DND-41 (cell line): ENCODE results near the gene PPP1R3E.
"Not testable (repeated sequence)": the region's sequence is repeated elsewhere in the genome, so short reads cannot be mapped to it uniquely, and the experiment has no call there.

Source experiments
- ATAC-seq: fragments of 200-7000 bp; cut with Tn5 transposase; 3 replicates; pipeline ENCODE4 v1.9.1; 2021; ENCODE audit warnings: low read depth; ENCODE audit not compliant: insufficient read depth
- DNase-seq: peaks from one replicate; pipeline ENCODE4 v3.0.0-alpha.2; 2020
- H2AFZ ChIP-seq: 2 replicates; pipeline ENCODE4 v1.6.0; 2012; ENCODE audit warnings: low read depth, low read length
- H3K27ac ChIP-seq: 2 replicates; pipeline ENCODE4 v1.5.1; 2012; ENCODE audit warnings: low read length, inconsistent platforms
- H3K27me3 ChIP-seq: fragments of 200-600 bp; sonication (generic); 2 replicates; pipeline ENCODE4 v1.6.0; 2012; ENCODE audit warnings: low read length, mild to moderate bottlenecking, inconsistent platforms; ENCODE audit not compliant: insufficient read depth, poor library complexity
- H3K36me3 ChIP-seq: 2 replicates; pipeline ENCODE4 v1.5.1; 2012; ENCODE audit warnings: low read length, inconsistent platforms; ENCODE audit not compliant: insufficient read depth
- H3K4me1 ChIP-seq: 2 replicates; pipeline ENCODE4 v1.5.1; 2012; ENCODE audit warnings: mild to moderate bottlenecking, low read length; ENCODE audit not compliant: insufficient read depth
- H3K4me2 ChIP-seq: 2 replicates; pipeline ENCODE4 v1.6.0; 2012; ENCODE audit warnings: mild to moderate bottlenecking, moderate library complexity, low read length, inconsistent platforms; ENCODE audit not compliant: insufficient read depth
- H3K4me3 ChIP-seq, 2 experiments: fragments of 200-600 bp in 1 of 2; shearing (Covaris generic) in 1 of 2; 2 replicates each; pipeline ENCODE4 v1.5.1; 2012 to 2016; ENCODE audit warnings: inconsistent platforms in 2 of 2, low read length in 2 of 2, mild to moderate bottlenecking in 2 of 2, low read depth in 1 of 2, moderate library complexity in 1 of 2
- H3K79me2 ChIP-seq: 2 replicates; pipeline ENCODE4 v1.6.0; 2012; ENCODE audit warnings: low read length, inconsistent platforms; ENCODE audit not compliant: insufficient read depth
- H3K9ac ChIP-seq: 2 replicates; pipeline ENCODE4 v1.6.0; 2012; ENCODE audit warnings: low read depth, mild to moderate bottlenecking, inconsistent platforms, low read length, moderate library complexity
- H3K9me3 ChIP-seq: 2 replicates; pipeline ENCODE4 v1.5.1; 2012; ENCODE audit warnings: low read length, moderate library complexity, mild to moderate bottlenecking, inconsistent platforms; ENCODE audit not compliant: insufficient read depth, severe bottlenecking
- H4K20me1 ChIP-seq: 2 replicates; pipeline ENCODE4 v1.6.0; 2012; ENCODE audit warnings: low read length; ENCODE audit not compliant: insufficient read depth
- CTCF ChIP-seq: IDR thresholded peaks from 2 replicates; pipeline ENCODE4 v1.5.1; 2012; ENCODE audit warnings: borderline replicate concordance, low read length, moderate library complexity, mild to moderate bottlenecking; ENCODE audit not compliant: poor library complexity, severe bottlenecking; ENCODE audit errors: extremely low read depth
- EZH2 ChIP-seq: IDR thresholded peaks from 3 replicates; pipeline ENCODE4 v1.6.1; 2012; ENCODE audit warnings: borderline replicate concordance, low read depth, mild to moderate bottlenecking, moderate library complexity, low read length, inconsistent platforms; ENCODE audit not compliant: severe bottlenecking

PPP1R3E gene

GRCh38 chr14:23335623-23336022 lies 33.0 kb upstream of the PPP1R3E start:
- Histone ChIP-seq H3K9me3 (peaks cover 16% of the 10 kb centered on the region), H2AFZ (no peak overlapping the region), H4K20me1 (no peaks in the 10 kb centered on the region), H3K9ac (no peak overlapping the region), H3K27ac (no peak overlapping the region), H3K79me2 (no peaks in the 10 kb centered on the region), H3K27me3 (no peaks in the 10 kb centered on the region), H3K36me3 (no peaks in the 10 kb centered on the region), H3K4me1 (no peaks in the 10 kb centered on the region), H3K4me3 (no peak overlapping the region), H3K4me2 (no peak overlapping the region)
- ATAC-seq (no peak), DNase-seq (no peak)
- TF ChIP-seq CTCF (no peak), EZH2 (no peak)

GRCh38 chr14:23327947-23328744 lies 25.5 kb upstream of the PPP1R3E start:
- H3K4me1 ChIP-seq: peaks cover 11% of the 10 kb centered on the region
- H3K9me3 ChIP-seq: no peaks in the 10 kb centered on the region
- H3K27ac ChIP-seq: no peak overlapping the region
- DNase-seq (peak; percentile 66), ATAC-seq (peak; percentile 81)
- peak; percentile 90 for TF ChIP-seq CTCF
- no peak for TF ChIP-seq EZH2
- H4K20me1 ChIP-seq: peaks cover 9% of the 10 kb centered on the region; the same call in 1 of the 2 replicates
- no peak overlapping the region for H3K9ac ChIP-seq
- H2AFZ ChIP-seq: no peak overlapping the region
- peaks cover 24% of the 10 kb centered on the region for H3K36me3 ChIP-seq
- no peak overlapping the region for H3K4me3 ChIP-seq
- peaks cover 11% of the 10 kb centered on the region for H3K79me2 ChIP-seq
- no peaks in the 10 kb centered on the region for H3K27me3 ChIP-seq
- no peak overlapping the region for H3K4me2 ChIP-seq

- Histone ChIP-seq H3K79me2 (peaks cover 26% of the 10 kb centered on the region), H2AFZ (no peak overlapping the region), H3K4me2 (no peak overlapping the region), H3K9ac (no peak overlapping the region), H3K9me3 (no peaks in the 10 kb centered on the region), H3K27me3 (no peaks in the 10 kb centered on the region), H3K4me3 (no peak overlapping the region), H3K36me3 (peaks cover 36% of the 10 kb centered on the region), H3K27ac (no peak overlapping the region), H4K20me1 (peaks cover 22% of the 10 kb centered on the region), H3K4me1 (peaks cover 21% of the 10 kb centered on the region)
- TF ChIP-seq CTCF: peak; percentile 13
- TF ChIP-seq EZH2: no peak
- DNase-seq (no peak), ATAC-seq (peak; percentile 17; the same call in 1 of the 3 replicates)
Measured at GRCh38 chr14:23326491-23327332, 24.1 kb upstream of the PPP1R3E start.

- not testable (repeated sequence) for H3K9ac ChIP-seq, H3K9me3 ChIP-seq, H3K4me2 ChIP-seq, H3K27ac ChIP-seq, H2AFZ ChIP-seq, ATAC-seq, DNase-seq, H3K27me3 ChIP-seq, H3K4me3 ChIP-seq
- Histone ChIP-seq H4K20me1 (peaks cover 22% of the 10 kb centered on the region), H3K4me1 (peaks cover 21% of the 10 kb centered on the region), H3K79me2 (peaks cover 28% of the 10 kb centered on the region), H3K36me3 (peaks cover 36% of the 10 kb centered on the region)
Measured at GRCh38 chr14:23325746-23326145, 23.1 kb upstream of the PPP1R3E start.
